ENCODE results near the gene ERMAP.
"Not testable (repeated sequence)": the region's sequence is repeated elsewhere in the genome, so short reads cannot be mapped to it uniquely, and the experiment has no call there.

GRCh38 chr1:42869751-42870150 is 52.8 kb downstream of the ERMAP start:
- TF ChIP-seq EZH2 (IDR thresholded peaks at IDR 0.05; ENCODE audit: low read depth, unreplicated experiment); CTCF (conservative IDR thresholded peaks at IDR 0.05; ENCODE audit: low read depth in 2 of 2); EZH2phosphoT487 (IDR thresholded peaks at IDR 0.05; ENCODE audit: unreplicated experiment); CREB1 (CRISPR knock-in tag; IDR thresholded peaks at IDR 0.05; ENCODE audit: low read depth); POLR2AphosphoS5 (IDR thresholded peaks at IDR 0.05; ENCODE audit: low read depth); REST (IDR thresholded peaks at IDR 0.05; ENCODE audit: unreplicated experiment); ZNF331 (CRISPR knock-in tag; IDR thresholded peaks at IDR 0.05; ENCODE audit: low read depth); JUNB (IDR thresholded peaks at IDR 0.05; ENCODE audit: unreplicated experiment); NANOG (IDR thresholded peaks at IDR 0.05; ENCODE audit: borderline replicate concordance): not testable (repeated sequence)

All from GM23338 (cell line).